Endothelial cell (in vitro differentiated cells): Measurements from ENCODE around the gene EIF3A. TPM values are rescaled to one million over a fixed set of nuclear protein-coding genes. Genes with fewer than 3 reads are reported as not detected.

Experiments
- DNase-seq: peaks from one replicate; pipeline ENCODE4 v3.0.0; 2021; ENCODE audit warnings: low spot score
- H3K27ac Mint-ChIP-seq: one replicate; pipeline ENCODE4 v1.8.0; 2021; ENCODE audit warnings: mixed read lengths, inconsistent platforms; ENCODE audit not compliant: unreplicated experiment
- H3K27me3 Mint-ChIP-seq: one replicate; pipeline ENCODE4 v1.8.0; 2021; ENCODE audit warnings: mild to moderate bottlenecking, moderate library complexity, mixed read lengths, inconsistent platforms; ENCODE audit not compliant: unreplicated experiment
- H3K36me3 Mint-ChIP-seq: one replicate; pipeline ENCODE4 v1.8.0; 2021; ENCODE audit warnings: mild to moderate bottlenecking, low read depth, mixed read lengths, inconsistent platforms; ENCODE audit not compliant: unreplicated experiment
- H3K4me1 Mint-ChIP-seq: one replicate; pipeline ENCODE4 v1.8.0; 2021; ENCODE audit warnings: mild to moderate bottlenecking, mixed read lengths, inconsistent platforms; ENCODE audit not compliant: unreplicated experiment
- H3K4me3 Mint-ChIP-seq: one replicate; pipeline ENCODE4 v1.8.0; 2021; ENCODE audit warnings: mild to moderate bottlenecking, mixed read lengths, inconsistent platforms; ENCODE audit not compliant: unreplicated experiment
- H3K9me3 Mint-ChIP-seq: one replicate; pipeline ENCODE4 v1.8.0; 2021; ENCODE audit warnings: mixed read lengths, inconsistent platforms; ENCODE audit not compliant: unreplicated experiment
- total RNA-seq: library from RNA; stranded (reverse); fragmentation: NEBNext Ultra II Directional; extraction: Animal tissue kit (Norgen Biotek cat#: 25700); gene quantifications from one replicate; pipeline ENCODE4 v1.2.1, GENCODE V29; 2021; ENCODE audit not compliant: unreplicated experiment
- TF ChIP-seq, protein P1 (sequence below): fragments of 200-600 bp; sonication (generic); IDR thresholded peaks from one replicate; pipeline ENCODE4 v1.5.0; 2021; ENCODE audit warnings: antibody characterized with exemption; ENCODE audit not compliant: unreplicated experiment

Gene EIF3A
- total RNA-seq, 1 donor from 2014 or later: 107 TPM

DNA sequence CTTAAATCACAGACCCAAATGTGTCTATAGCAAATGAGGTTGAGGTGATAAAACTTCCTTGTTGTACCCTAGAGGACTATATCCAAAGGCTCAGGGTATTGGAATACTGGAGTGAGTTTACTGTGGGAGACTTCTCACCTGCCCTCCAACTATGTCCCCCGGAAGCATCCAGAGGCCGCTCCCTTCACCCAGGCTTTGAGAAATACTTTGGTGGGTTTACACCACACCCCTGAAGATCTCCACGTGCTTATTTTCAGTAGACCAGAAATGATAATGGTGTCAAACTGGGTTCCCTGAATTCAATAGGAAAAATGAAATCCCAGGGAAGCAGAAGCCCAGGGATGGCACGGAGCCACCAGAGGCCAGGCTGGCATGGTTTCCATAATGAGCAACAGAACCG, 82.4 kb downstream of the EIF3A start:
- no peak overlapping the region for H3K27ac Mint-ChIP-seq
- H3K36me3 Mint-ChIP-seq: no peaks in the 10 kb centered on the region
- H3K4me3 Mint-ChIP-seq: no peak overlapping the region
- no peak for DNase-seq
- H3K9me3 Mint-ChIP-seq: no peaks in the 10 kb centered on the region
- H3K4me1 Mint-ChIP-seq: no peaks in the 10 kb centered on the region
- TF ChIP-seq, protein P1, sequence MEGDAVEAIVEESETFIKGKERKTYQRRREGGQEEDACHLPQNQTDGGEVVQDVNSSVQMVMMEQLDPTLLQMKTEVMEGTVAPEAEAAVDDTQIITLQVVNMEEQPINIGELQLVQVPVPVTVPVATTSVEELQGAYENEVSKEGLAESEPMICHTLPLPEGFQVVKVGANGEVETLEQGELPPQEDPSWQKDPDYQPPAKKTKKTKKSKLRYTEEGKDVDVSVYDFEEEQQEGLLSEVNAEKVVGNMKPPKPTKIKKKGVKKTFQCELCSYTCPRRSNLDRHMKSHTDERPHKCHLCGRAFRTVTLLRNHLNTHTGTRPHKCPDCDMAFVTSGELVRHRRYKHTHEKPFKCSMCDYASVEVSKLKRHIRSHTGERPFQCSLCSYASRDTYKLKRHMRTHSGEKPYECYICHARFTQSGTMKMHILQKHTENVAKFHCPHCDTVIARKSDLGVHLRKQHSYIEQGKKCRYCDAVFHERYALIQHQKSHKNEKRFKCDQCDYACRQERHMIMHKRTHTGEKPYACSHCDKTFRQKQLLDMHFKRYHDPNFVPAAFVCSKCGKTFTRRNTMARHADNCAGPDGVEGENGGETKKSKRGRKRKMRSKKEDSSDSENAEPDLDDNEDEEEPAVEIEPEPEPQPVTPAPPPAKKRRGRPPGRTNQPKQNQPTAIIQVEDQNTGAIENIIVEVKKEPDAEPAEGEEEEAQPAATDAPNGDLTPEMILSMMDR: no peak
- H3K27me3 Mint-ChIP-seq: peaks cover 2% of the 10 kb centered on the region

DNA sequence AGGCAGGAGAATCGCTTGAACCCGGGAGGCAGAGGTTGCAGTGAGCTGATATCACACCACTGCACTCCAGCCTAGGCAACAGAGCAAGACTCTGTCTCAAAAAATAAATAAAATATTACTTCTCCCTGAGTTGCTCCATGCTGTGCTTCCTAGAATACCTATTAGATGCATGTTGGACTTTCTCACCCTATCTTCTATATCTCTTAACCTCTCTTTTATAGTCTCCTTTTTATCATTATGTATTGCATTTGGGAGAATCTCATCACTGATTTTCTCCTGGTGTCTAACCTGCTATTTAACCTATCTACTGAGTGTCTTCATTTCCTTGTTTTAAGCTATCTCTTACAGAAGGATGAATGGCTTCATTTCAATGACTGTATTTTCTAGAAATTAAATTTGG, 83.2 kb downstream of the EIF3A start:
- H3K36me3 Mint-ChIP-seq: no peaks in the 10 kb centered on the region

DNA sequence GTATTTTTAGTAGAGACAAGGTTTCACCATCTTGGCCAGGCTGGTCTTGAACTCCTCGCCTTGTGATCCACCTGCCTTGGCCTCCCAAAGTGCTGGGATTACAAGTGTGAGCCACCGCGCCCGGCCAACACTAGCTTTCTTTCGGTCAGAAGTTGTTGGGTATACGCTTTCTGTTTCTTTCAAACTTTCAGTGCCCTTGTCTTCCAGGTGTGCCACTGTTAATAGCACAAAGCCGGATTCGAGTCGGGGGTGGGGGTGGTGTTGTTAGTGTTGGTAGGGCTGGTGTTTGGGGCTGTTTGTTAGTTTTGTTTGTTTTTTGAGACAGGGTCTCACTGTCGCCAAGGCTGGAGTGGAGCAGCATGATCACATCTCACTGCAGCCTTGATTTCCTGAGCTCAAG, 84.9 kb downstream of the EIF3A start:
- no peaks in the 10 kb centered on the region for H3K9me3 Mint-ChIP-seq
- TF ChIP-seq, protein P1: no peak
- no peak for DNase-seq
- H3K36me3 Mint-ChIP-seq: no peaks in the 10 kb centered on the region
- no peaks in the 10 kb centered on the region for H3K27me3 Mint-ChIP-seq
- H3K27ac Mint-ChIP-seq: no peak overlapping the region
- no peaks in the 10 kb centered on the region for H3K4me1 Mint-ChIP-seq
- no peak overlapping the region for H3K4me3 Mint-ChIP-seq

More for the DNA sequence above, 83.2 kb downstream of the EIF3A start:
- no peaks in the 10 kb centered on the region for H3K4me1 Mint-ChIP-seq
- DNase-seq: no peak
- H3K27ac Mint-ChIP-seq: no peak overlapping the region
- no peak overlapping the region for H3K4me3 Mint-ChIP-seq
- no peaks in the 10 kb centered on the region for H3K27me3 Mint-ChIP-seq
- TF ChIP-seq, protein P1: no peak
- no peaks in the 10 kb centered on the region for H3K9me3 Mint-ChIP-seq

DNA sequence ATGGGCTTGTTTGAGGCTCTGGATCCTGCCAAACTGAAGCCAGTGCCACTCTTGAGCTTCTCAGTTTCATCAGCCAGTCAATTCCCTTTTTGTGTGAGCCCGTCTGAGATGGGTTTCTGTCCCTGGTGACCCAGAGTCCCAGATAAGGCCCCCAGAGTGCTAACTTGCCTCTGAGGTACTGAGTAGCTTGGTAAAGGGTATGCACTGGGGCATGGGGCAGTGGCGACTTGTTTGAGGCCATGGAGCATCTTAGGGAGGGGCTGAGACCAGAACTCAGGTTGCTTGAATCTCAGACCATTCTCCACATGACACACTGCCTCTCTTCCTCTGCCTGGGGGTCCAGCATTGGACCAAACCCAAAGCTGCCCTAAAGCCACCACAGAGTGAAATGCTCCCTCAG, 86.3 kb downstream of the EIF3A start:
- TF ChIP-seq, protein P1: no peak
- Mint-ChIP-seq H3K4me3 (no peak overlapping the region), H3K36me3 (no peaks in the 10 kb centered on the region), H3K9me3 (no peaks in the 10 kb centered on the region), H3K4me1 (no peaks in the 10 kb centered on the region), H3K27me3 (no peaks in the 10 kb centered on the region), H3K27ac (no peak overlapping the region)
- DNase-seq: no peak

DNA sequence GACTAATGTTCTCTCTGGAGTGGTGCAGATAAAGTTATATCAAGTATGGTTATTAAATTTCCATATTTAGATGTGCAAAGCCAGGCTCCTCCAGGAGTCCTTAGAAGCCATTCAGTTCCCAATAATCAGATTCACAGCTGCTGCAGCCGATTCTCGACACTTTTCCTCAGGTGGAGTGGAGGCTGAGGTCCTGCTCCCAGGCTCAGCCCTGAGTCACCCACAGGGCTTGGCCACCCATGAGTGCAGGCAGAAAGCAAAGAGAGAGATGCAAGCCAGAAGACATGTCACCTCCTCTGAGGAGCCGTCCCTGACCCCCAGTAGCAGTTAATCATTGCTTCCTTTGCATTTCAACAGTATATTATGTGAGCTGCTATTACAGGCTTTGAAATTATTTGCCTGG, 87.4 kb downstream of the EIF3A start:
- Mint-ChIP-seq H3K27me3 (no peaks in the 10 kb centered on the region), H3K4me3 (no peak overlapping the region), H3K27ac (no peak overlapping the region), H3K4me1 (no peaks in the 10 kb centered on the region), H3K36me3 (no peaks in the 10 kb centered on the region), H3K9me3 (no peaks in the 10 kb centered on the region)
- TF ChIP-seq, protein P1: no peak
- no peak for DNase-seq
